Lung microvascular endothelial cell (primary cell): ENCODE measurements around the gene PVALEF. TPM values are rescaled to one million over a fixed set of nuclear protein-coding genes. Genes with fewer than 3 reads are reported as not detected.
A peak's percentile ranks its signal among the peaks of the same experiment; 100 is the strongest.

Experiments used
- DNase-seq, 2 donors: peaks; one replicate each; pipeline versions ENCODE4 v3.0.0 to v3.0.0-alpha.2; 2010; ENCODE audit warnings: low read depth in 2 of 2
- total RNA-seq: library from RNA; depleted of rRNA; stranded (reverse); fragments of >200 nt; gene quantifications from 2 replicates; pipeline ENCODE4 v1.2.1, GENCODE V29; 2014

PVALEF gene
- total RNA-seq, 1 donor from 2014 or later, result not detected

DNA sequence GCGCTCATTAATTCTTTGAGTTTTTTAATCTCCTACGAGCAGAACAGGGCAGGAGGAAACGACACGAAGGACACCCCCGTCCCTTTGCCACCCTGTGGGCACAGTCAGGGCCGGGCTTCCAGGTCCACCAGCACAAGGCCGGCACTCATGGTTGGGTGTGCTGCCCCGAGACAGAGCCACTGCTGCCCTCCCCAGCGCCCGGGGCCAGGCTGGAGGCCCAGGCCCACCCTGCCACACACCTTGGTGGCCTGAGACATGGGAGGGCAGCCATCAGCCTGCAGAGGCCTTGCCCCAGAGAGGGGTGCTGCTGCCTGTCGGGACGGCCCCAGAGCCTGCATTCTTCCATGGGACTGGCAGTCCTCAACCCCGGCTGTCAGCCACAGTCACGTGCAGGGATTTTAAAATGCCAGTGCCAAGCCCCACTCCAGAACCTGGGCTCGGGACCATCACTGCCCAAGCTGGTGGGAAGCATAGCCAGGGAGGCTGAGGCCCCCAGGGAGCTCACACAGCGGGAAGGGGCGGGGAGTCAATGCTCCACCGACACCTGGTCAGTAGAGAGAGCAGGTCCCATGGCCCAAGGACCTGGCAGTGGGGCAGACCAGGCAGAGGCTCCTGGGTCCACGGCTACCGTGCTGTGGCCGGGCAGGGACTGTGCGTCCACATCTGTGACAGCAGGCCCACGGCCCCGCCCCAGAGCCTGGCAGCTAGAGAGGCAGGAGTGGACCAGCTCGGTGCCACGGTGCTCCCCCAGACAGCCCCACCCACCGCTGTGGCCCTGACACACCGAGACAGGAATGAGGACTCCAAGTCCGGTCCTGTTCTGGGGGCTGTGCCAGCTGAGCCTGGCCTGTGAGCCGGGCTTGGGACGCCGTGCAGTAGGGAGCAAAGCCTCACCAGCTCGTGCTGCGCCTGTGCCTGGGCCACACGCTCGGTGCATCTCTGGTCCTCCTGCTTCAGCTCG, 29.9 kb downstream of the PVALEF start:
- no peak for DNase-seq

GRCh38 chr17:81195941-81196495, 30.7 kb downstream of the PVALEF start:
- DNase-seq, result no peak

DNA sequence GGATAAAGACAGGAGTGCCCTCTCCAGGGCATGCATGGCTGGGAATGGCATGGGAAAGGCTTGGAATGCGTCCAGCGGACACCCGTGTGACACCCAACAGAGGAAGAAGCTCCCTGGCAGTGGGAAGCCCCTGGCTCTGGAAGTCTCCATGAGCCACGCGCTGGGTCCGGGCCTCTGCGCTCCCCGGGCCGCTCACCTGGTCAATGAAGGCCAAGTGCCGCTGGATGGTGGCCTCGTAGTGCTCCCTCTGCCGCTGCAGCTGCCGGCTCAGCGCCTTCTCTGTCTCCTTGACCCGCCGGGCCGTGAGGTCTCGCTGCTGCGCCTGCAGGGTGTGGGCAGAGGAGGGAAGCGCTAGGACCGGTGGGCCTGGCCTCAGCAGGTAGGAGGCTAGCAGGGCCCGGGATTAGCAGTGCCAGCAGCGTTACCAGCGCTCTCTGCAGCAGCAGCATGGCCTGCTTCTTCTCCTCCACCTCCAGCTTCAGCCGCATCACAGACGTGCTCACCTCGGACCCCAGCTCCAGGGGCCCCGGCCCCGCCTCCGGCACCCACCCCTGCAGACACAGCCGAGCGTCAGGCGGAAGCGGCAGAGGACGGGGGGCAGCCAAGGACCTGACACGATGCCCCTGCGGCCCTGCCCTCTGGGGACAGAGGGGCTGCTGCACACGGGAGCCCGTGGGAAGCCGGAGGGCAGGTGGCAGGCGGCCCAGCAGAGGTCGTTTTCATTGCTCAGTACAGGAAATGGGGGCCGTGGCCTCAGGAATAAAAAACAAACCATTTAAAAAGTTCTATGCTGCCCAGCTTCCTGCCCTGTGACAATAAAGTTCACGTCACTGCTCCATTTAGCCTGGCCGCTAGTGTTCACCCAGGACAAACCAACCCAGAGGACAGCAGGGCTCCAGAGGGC, 31.4 kb downstream of the PVALEF start:
- peak; percentile 49 to 91 for DNase-seq

DNA sequence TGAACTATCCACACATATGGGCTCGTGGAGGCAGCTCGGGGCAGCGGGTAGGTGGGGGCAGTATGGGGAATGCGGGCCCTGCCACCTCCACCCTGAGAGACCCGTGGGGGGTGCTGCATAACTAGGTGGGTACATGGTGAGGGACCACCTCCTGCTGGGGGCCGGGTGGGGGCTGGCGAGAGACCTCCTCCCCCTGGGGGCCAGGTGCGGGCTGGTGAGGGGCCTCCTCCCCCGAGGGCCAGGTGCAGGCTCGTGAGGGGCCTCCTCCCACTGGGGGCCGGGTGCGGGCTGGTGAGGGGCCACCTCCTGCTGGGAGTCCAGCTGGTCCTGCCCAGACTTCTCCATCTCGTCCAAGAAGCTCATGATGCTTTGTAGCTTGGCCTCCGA, 32.1 kb downstream of the PVALEF start:
- DNase-seq, result no peak

DNA sequence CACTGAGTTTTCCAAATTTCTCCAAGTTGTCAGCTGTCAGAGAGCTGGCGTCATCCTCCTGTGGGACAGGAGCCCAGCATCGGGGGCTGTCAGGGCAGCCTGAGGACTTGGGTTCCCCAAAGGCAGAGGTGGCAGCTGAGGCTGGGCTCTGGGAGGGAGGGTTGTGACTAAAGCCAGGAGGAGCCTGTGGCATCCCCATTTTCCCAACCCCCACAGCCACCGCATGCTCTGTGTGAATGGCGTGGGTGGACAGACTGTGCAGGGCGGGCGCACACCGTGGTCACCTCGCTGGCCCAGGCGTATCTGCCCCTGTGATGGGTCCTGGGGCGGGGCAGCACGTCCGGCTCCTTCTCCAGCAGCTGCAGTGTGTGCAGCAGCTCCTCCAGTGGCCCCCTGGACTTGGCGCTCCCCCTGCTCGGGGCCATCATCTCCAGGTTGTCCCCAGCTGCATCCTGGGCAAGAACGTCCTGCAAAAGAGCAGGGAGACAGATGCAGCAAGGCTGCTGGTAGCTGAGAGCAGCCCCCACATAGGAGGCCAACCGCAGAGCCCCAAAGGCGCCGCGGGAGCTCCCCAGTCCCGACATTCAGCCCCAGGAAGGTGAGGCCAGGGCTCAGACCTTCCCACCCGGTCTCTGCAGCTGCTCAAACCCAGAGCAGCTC, 32.7 kb downstream of the PVALEF start:
- no peak for DNase-seq

GRCh38 chr17:81198826-81199481, 33.6 kb downstream of the PVALEF start:
- no peak for DNase-seq

GRCh38 chr17:81199482-81199830, 34.1 kb downstream of the PVALEF start:
- no peak for DNase-seq

- DNase-seq, result no peak
Measured at GRCh38 chr17:81200201-81200600, 34.9 kb downstream of the PVALEF start.

- peak; percentile 79 to 84 for DNase-seq
Measured at GRCh38 chr17:81200695-81201580, 35.6 kb downstream of the PVALEF start.

DNA sequence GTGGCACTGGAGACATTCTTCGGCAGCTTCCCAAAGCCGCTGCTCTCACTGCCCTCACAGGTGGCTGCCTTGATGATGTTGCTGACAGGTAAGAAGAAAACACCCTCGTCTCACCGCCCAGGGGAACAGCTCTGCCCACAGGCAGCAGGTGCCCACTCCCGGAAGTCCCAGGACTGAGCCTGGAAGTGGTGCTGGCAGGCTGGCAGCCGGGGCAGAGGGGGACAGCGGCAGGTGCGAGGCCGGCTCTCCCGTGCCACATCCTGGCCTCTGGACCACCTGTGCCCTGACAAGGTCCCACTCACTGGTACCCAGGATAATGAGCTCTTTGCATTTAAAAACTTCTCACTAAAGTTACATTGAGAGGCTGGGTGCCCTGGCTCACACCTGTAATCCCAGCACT, 37.0 kb downstream of the PVALEF start:
- DNase-seq, result no peak

- DNase-seq, result no peak
Measured at GRCh38 chr17:81203136-81203535, 37.8 kb downstream of the PVALEF start.

- DNase-seq, result no peak
Measured at GRCh38 chr17:81204578-81204977, 39.3 kb downstream of the PVALEF start.

DNA sequence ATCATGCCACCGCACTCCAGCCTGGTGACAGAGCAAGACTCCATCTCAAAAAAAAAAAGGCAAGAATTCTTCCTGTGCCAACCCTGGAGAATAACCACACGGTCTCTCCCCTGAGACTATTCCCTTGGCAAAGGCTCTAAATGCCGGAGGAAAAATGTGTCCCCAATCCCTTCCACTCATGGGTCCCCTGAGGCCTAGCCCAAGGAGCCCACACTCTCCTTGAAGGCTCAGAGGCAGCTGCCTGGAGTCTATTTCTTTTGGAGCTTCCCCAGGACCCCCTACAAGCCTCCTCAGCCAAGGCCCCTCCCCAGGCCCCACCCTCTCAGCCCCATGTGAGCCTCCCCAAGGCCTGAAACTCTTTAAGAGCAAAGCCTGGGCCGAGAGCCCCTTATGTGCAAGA, 40.9 kb downstream of the PVALEF start:
- no peak for DNase-seq

DNA sequence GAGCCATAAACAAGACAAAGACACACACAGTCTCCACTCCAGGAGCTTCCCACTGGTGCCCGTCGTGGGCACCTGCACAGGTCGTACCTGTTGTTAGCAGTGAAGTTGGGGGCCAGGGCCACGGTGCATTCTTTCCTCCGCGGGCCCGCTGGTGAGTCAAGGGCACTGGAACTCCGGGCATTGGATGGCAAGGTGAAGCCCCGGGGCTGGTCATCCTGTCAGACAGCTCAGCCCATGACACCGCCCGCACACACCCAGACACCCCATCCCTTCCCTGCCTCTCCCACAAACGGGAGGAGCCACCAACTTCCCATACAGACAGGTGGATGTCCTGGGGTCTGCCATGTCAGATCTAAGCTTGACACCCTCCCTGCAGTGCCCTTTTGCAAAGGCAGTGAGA, 41.4 kb downstream of the PVALEF start:
- no peak for DNase-seq

GRCh38 chr17:81207610-81208581, 42.6 kb downstream of the PVALEF start:
- no peak for DNase-seq

DNA sequence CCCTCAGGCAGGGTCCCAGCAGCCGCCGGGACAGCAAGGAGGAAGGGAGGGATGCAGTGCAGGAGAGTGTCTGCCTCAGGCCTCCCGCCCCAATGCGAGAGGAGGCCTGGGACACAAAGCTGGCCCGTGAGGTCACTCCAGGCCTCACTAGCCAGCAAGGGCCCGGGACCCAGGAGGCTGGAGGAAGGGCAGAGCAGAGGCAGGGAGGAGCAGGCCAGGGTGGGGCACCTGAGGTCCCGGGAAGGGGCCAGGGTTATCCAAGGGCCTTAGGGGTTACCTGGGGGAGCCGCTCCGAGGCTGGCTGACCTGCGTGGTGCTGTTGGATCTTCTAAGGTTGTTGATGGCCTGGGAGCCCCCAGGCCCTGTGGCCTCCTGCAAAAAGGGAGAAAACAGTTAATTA, 43.3 kb downstream of the PVALEF start:
- DNase-seq, result no peak

GRCh38 chr17:81209141-81209540, 43.8 kb downstream of the PVALEF start:
- no peak for DNase-seq

- DNase-seq, result peak in 1 of 2 donors; percentile 70
Measured at GRCh38 chr17:81210466-81210865, 45.2 kb downstream of the PVALEF start.

- DNase-seq, result peak; percentile 40 to 71
Measured at GRCh38 chr17:81210868-81211267, 45.6 kb downstream of the PVALEF start.
